ENCODE data around the gene CAP1. TPM values are rescaled to one million over a fixed set of nuclear protein-coding genes. Genes with fewer than 3 reads are reported as not detected.

CAP1 gene
- total and polyA plus RNA-seq, 12 donors, result 59.9 to 304 (median 204) TPM

- intact Hi-C loops (cut with DNase I), result no loop called here
Observed at GRCh38 chr1:40114400-40114799, 73.9 kb downstream of the CAP1 start.

GRCh38 chr1:40120128-40120527 is 79.6 kb downstream of the CAP1 start:
- Histone ChIP-seq H3K27ac (no peak overlapping the region), H3K4me3 (no peak overlapping the region), H3K27me3 (no peaks in the 10 kb centered on the region), H3K36me3 (replicated peaks in 1 of 2) (no peaks in the 10 kb centered on the region), H3K4me1 (replicated peaks in 1 of 2) (no peaks in the 10 kb centered on the region), H3K9me3 (replicated peaks in 1 of 3) (no peaks in the 10 kb centered on the region)
- TF ChIP-seq CTCF (IDR thresholded peaks at IDR 0.05) (no peak), POLR2A (IDR thresholded peaks at IDR 0.05) (no peak)
- intact Hi-C loops (cut with DNase I), result no loop called here
- no peak for DNase-seq
- WGBS, 4 donors, result 71 to 85% (median 77%) methylated on average over 7 of the region's 7 CpGs

More at GRCh38 chr1:40114400-40114799, 73.9 kb downstream of the CAP1 start:
- DNase-seq, result no peak
- no peaks in the 10 kb centered on the region for H3K4me1 ChIP-seq (replicated peaks in 1 of 2)
- 77 to 88% (median 80%) methylated on average over 3 of the region's 3 CpGs for WGBS, 4 donors
- H3K9me3 ChIP-seq (replicated peaks in 1 of 3), result no peaks in the 10 kb centered on the region
- H3K4me3 ChIP-seq, result no peak overlapping the region
- H3K27ac ChIP-seq, result no peak overlapping the region
- H3K36me3 ChIP-seq (replicated peaks in 1 of 2), result no peaks in the 10 kb centered on the region
- H3K27me3 ChIP-seq, result peaks cover 4% of the 10 kb centered on the region
- TF ChIP-seq POLR2A (IDR thresholded peaks at IDR 0.05), result no peak
- no peak for TF ChIP-seq CTCF (IDR thresholded peaks at IDR 0.05)

Other genes with a start within 250 kb of the CAP1 start
- gene TRIT1, start 157.2 kb upstream of the CAP1 start, total RNA-seq, result 10 to 100 TPM in 7 of 9 donors, 1 to 10 TPM in 2; 7.1 to 20.7 (median 12.3) TPM
- 10 to 100 TPM; 17.8 to 24.4 (median 21.4) TPM for gene TRIT1, start 157.2 kb upstream of the CAP1 start, polyA plus RNA-seq
- under 1 TPM in 8 of 9 donors, not detected in 1; 0.24 to 0.69 (median 0.37) TPM for gene MYCL, start 138.8 kb upstream of the CAP1 start, total RNA-seq
- under 1 TPM; 0.07 to 0.40 (median 0.24) TPM for gene MYCL, start 138.8 kb upstream of the CAP1 start, polyA plus RNA-seq
- gene MFSD2A, start 85.6 kb upstream of the CAP1 start, total RNA-seq, result 1 to 10 TPM in 5 of 9 donors, under 1 TPM in 4; 0.17 to 3.2 (median 1.3) TPM
- gene MFSD2A, start 85.6 kb upstream of the CAP1 start, polyA plus RNA-seq, result 1 to 10 TPM; 1.1 to 2.4 (median 1.7) TPM
- gene PPT1, start 56.5 kb downstream of the CAP1 start, total RNA-seq, result 100 to 1,000 TPM in 2 of 9 donors, 10 to 100 TPM in 7; 70.3 to 112 (median 78.4) TPM
- 100 to 1,000 TPM in 1 of 3 donors, 10 to 100 TPM in 2; 55.3 to 136 (median 59.4) TPM for gene PPT1, start 56.5 kb downstream of the CAP1 start, polyA plus RNA-seq
- 10 to 100 TPM in 7 of 9 donors, 1 to 10 TPM in 2; 5.3 to 18.8 (median 11.7) TPM for gene RLF, start 120.7 kb downstream of the CAP1 start, total RNA-seq
- 1 to 10 TPM; 3.7 to 9.6 (median 4.3) TPM for gene RLF, start 120.7 kb downstream of the CAP1 start, polyA plus RNA-seq
- not detected for gene TMCO2, start 207.2 kb downstream of the CAP1 start, total RNA-seq
- gene TMCO2, start 207.2 kb downstream of the CAP1 start, polyA plus RNA-seq, result not detected
- gene ZMPSTE24, start 217.5 kb downstream of the CAP1 start, total RNA-seq, result 10 to 100 TPM; 36.1 to 68.5 (median 42.6) TPM
- gene ZMPSTE24, start 217.5 kb downstream of the CAP1 start, polyA plus RNA-seq, result 100 to 1,000 TPM in 1 of 3 donors, 10 to 100 TPM in 2; 14.2 to 100 (median 21.5) TPM

Data from adrenal gland (tissue), 12 donors.